B cell (primary cell): ENCODE measurements around the gene LSM3. TPM values are rescaled to one million over a fixed set of nuclear protein-coding genes. Genes with fewer than 3 reads are reported as not detected.

Experiments
- ATAC-seq: fragments of 200-7000 bp; cut with Tn5 transposase; one replicate; pipeline ENCODE4 v1.10.0; 2021; ENCODE audit warnings: low read depth, mild to moderate bottlenecking, moderate number of reproducible peaks, moderate library complexity
- CTCF ChIA-PET: fragments of 350-600 bp; sonication (Branson Sonifier 250); formaldehyde crosslinking; loops from one replicate; lab custom pipeline; 2021; ENCODE audit warnings: antibody characterized with exemption, inconsistent platforms; lab: Charles Lee
- POLR2A ChIA-PET: fragments of 350-600 bp; sonication (Branson Sonifier 250); formaldehyde crosslinking; loops from one replicate; lab custom pipeline; 2021; ENCODE audit warnings: antibody characterized with exemption; lab: Charles Lee
- DNase-seq: peaks from one replicate; pipeline ENCODE4 v3.0.0; 2013
- H2AFZ ChIP-seq: 2 replicates; pipeline ENCODE4 v1.6.1; 2012; ENCODE audit warnings: mild to moderate bottlenecking, low read depth, low read length; ENCODE audit not compliant: insufficient read depth, poor library complexity, severe bottlenecking
- H3K27ac ChIP-seq, 2 donors: 1 replicate in 1 of 2; 2 replicates in 1 of 2; pipeline ENCODE4 v1.5.1; 2012 to 2013; ENCODE audit warnings: low read length in 2 of 2, mild to moderate bottlenecking in 2 of 2, moderate library complexity in 1 of 2
- H3K27me3 ChIP-seq, 4 experiments: fragments of 200-600 bp in 1 of 4; sonication (generic) in 1 of 4; replicated peaks in 1 of 4; 1 replicate in 2 of 4; 2 replicates in 2 of 4; pipeline versions ENCODE4 v1.6.1 to v1.7.0; 2013 to 2016; ENCODE audit warnings: low read length in 3 of 4, mild to moderate bottlenecking in 2 of 4, mixed read lengths in 1 of 4, moderate library complexity in 1 of 4; ENCODE audit not compliant: insufficient read depth in 4 of 4, control insufficient read depth in 3 of 4; ENCODE audit errors: control extremely low read depth in 1 of 4
- H3K36me3 ChIP-seq, 2 experiments: replicated peaks in 1 of 2; 1 replicate in 1 of 2; 2 replicates in 1 of 2; pipeline versions ENCODE4 v1.6.1 to v1.7.1; 2013; ENCODE audit warnings: low read length in 1 of 2; ENCODE audit not compliant: insufficient read depth in 2 of 2, control insufficient read depth in 1 of 2; ENCODE audit errors: control extremely low read depth in 1 of 2, extremely low read depth in 1 of 2
- H3K4me1 ChIP-seq, 2 donors: fragments of 200-600 bp in 1 of 2; sonication (generic) in 1 of 2; 1 replicate in 1 of 2; 2 replicates in 1 of 2; pipeline versions ENCODE4 v1.5.1 to v1.6.1; 2013 to 2017; ENCODE audit warnings: low read length in 2 of 2; ENCODE audit not compliant: control insufficient read depth in 2 of 2, insufficient read depth in 2 of 2
- H3K4me2 ChIP-seq: replicated peaks from 2 replicates; pipeline ENCODE3; 2012; ENCODE audit warnings: mild to moderate bottlenecking, low read depth, low read length; ENCODE audit not compliant: poor library complexity, severe bottlenecking
- H3K4me3 ChIP-seq, 5 experiments: fragments of 200-600 bp in 1 of 5; sonication (generic) in 1 of 5; 1 replicate in 3 of 5; 2 replicates in 2 of 5; pipeline versions ENCODE4 v1.5.1 to v1.7.0; 2011 to 2016; ENCODE audit warnings: low read length in 4 of 5, mild to moderate bottlenecking in 4 of 5, low read depth in 2 of 5, control low read depth in 1 of 5, moderate library complexity in 1 of 5; ENCODE audit not compliant: insufficient read depth in 1 of 5; ENCODE audit errors: control extremely low read depth in 1 of 5, extremely low read depth in 1 of 5
- H3K79me2 ChIP-seq: fragments of 200-600 bp; sonication (generic); one replicate; pipeline ENCODE4 v1.6.0; 2016; ENCODE audit warnings: low read length; ENCODE audit not compliant: control insufficient read depth, insufficient read depth
- H3K9ac ChIP-seq: fragments of 200-600 bp; sonication (generic); 2 replicates; pipeline ENCODE4 v1.6.1; 2017; ENCODE audit warnings: mild to moderate bottlenecking, low read length, moderate library complexity
- H3K9me3 ChIP-seq, 3 donors: one replicate each; pipeline versions ENCODE4 v1.6.1 to v1.7.1; 2013; ENCODE audit warnings: low read length in 2 of 3; ENCODE audit not compliant: control insufficient read depth in 2 of 3, insufficient read depth in 1 of 3; ENCODE audit errors: control extremely low read depth in 1 of 3
- H4K20me1 ChIP-seq: 2 replicates; pipeline ENCODE4 v1.6.0; 2012; ENCODE audit warnings: mild to moderate bottlenecking, low read length; ENCODE audit not compliant: insufficient read depth, control insufficient read depth, poor library complexity, severe bottlenecking
- H3K27ac Mint-ChIP-seq: one replicate; pipeline ENCODE4 v1.8.0; 2021; ENCODE audit warnings: mixed read lengths
- H3K27me3 Mint-ChIP-seq: one replicate; pipeline ENCODE4 v1.8.0; 2021; ENCODE audit warnings: mixed read lengths
- H3K4me1 Mint-ChIP-seq: one replicate; pipeline ENCODE4 v1.8.0; 2021; ENCODE audit warnings: mixed read lengths
- H3K4me3 Mint-ChIP-seq: one replicate; pipeline ENCODE4 v1.8.0; 2021; ENCODE audit warnings: mixed read lengths
- H3K9me3 Mint-ChIP-seq: one replicate; pipeline ENCODE4 v1.8.0; 2022; ENCODE audit warnings: mixed read lengths; ENCODE audit not compliant: insufficient read depth
- CTCF ChIP-seq: fragments of 200-600 bp; IDR thresholded peaks from one replicate; pipeline ENCODE4 v1.8.0; 2022; ENCODE audit warnings: antibody characterized with exemption, mild to moderate bottlenecking
- EZH2 ChIP-seq: IDR thresholded peaks from 2 replicates; pipeline ENCODE4 v1.6.1; 2012; ENCODE audit warnings: borderline replicate concordance, low read depth, mild to moderate bottlenecking, moderate library complexity, low read length; ENCODE audit not compliant: insufficient read depth, poor library complexity, severe bottlenecking
- WGBS: methylation state at CpG from one replicate; pipeline ENCODE4 v1.1.5; 2013; ENCODE audit warnings: missing lambda C conversion rate; ENCODE audit not compliant: insufficient coverage; 5-methylcytosine and 5-hydroxymethylcytosine counted together
- intact Hi-C: fragments of 100-400 bp; cut with micrococcal nuclease; formaldehyde crosslinking; loops from one replicate; pipeline ENCODE4 v1.10.0; 2022
- polyA plus RNA-seq: library from polyadenylated mRNA; depleted of rRNA; stranded (reverse); fragments of >200 nt; gene quantifications from 2 replicates; pipeline ENCODE4 v1.2.3, GENCODE V29; 2012
- total RNA-seq, 2 donors: library from RNA; stranded (reverse); fragments of 120-200 nt in 1 of 2; gene quantifications; 1 replicate in 1 of 2; 2 replicates in 1 of 2; pipeline versions ENCODE4 v1.2.3 to v1.2.4, GENCODE V29; 2013 to 2022

LSM3 gene
- total and polyA plus RNA-seq, 2 donors (not counting 1 experiment from before 2014, with no cell fraction given), result 2.8 to 10.0 TPM

GRCh38 chr3:14154276-14154675 is 24.3 kb upstream of the LSM3 start:
- Histone ChIP-seq H3K27ac (no peak overlapping the region), H3K27me3 (no peaks in the 10 kb centered on the region), H3K4me1 (no peaks in the 10 kb centered on the region), H3K79me2 (peaks cover 4% of the 10 kb centered on the region), H3K4me2 (no peak overlapping the region), H2AFZ (no peak overlapping the region), H3K9ac (no peak overlapping the region), H3K9me3 (no peaks in the 10 kb centered on the region), H3K36me3 (peaks cover 10 to 64% of the 10 kb centered on the region in 2 experiments), H3K4me3 (no peak overlapping the region), H4K20me1 (no peaks in the 10 kb centered on the region)
- ATAC-seq (no peak), DNase-seq (no peak)
- no peaks in the 10 kb centered on the region for H3K4me1 Mint-ChIP-seq
- intact Hi-C loops, result no loop called here
- no peak overlapping the region for H3K27ac Mint-ChIP-seq
- CTCF ChIA-PET, result interaction anchor here (1.8 kb wide), 1 partner anchor 30 kb away, joined by 5 read pairs; the partner anchor contains the start of genes CHCHD4 and TMEM43
- no peaks in the 10 kb centered on the region for H3K27me3 Mint-ChIP-seq
- H3K4me3 Mint-ChIP-seq, result no peak overlapping the region
- TF ChIP-seq EZH2 (no peak), CTCF (no peak)
- WGBS, result 100% methylated on average over 5 of the region's 5 CpGs
- POLR2A ChIA-PET, result no interaction called here
- no peaks in the 10 kb centered on the region for H3K9me3 Mint-ChIP-seq

GRCh38 chr3:14154895-14155440 is 23.6 kb upstream of the LSM3 start:
- Mint-ChIP-seq H3K27ac (no peak overlapping the region), H3K27me3 (no peaks in the 10 kb centered on the region), H3K9me3 (no peaks in the 10 kb centered on the region), H3K4me1 (no peaks in the 10 kb centered on the region), H3K4me3 (no peak overlapping the region)
- Histone ChIP-seq H3K4me2 (no peak overlapping the region), H3K79me2 (peaks cover 6% of the 10 kb centered on the region), H3K9me3 (no peaks in the 10 kb centered on the region), H3K4me3 (no peak overlapping the region), H3K4me1 (no peaks in the 10 kb centered on the region), H2AFZ (no peak overlapping the region), H4K20me1 (no peaks in the 10 kb centered on the region), H3K36me3 (peaks cover 16 to 71% of the 10 kb centered on the region in 2 experiments), H3K27me3 (no peaks in the 10 kb centered on the region), H3K9ac (no peak overlapping the region), H3K27ac (no peak overlapping the region)
- ChIA-PET CTCF (no interaction called here), POLR2A (no interaction called here)
- TF ChIP-seq EZH2 (no peak), CTCF (no peak)
- no peak for ATAC-seq
- WGBS, result 81% methylated on average over 7 of the region's 7 CpGs
- no peak for DNase-seq
- intact Hi-C loops, result no loop called here
